Psoas muscle (tissue), 8 donors: ENCODE data around the gene CLIC3. TPM values are rescaled to one million over a fixed set of nuclear protein-coding genes. Genes with fewer than 3 reads are reported as not detected.
A peak's percentile ranks its signal among the peaks of the same experiment; 100 is the strongest.

Experiments
- ATAC-seq, 4 donors: fragments of 200-7000 bp; cut with Tn5 transposase; one replicate each; pipeline ENCODE4 v1.9.1; 2020; ENCODE audit warnings: moderate library complexity in 3 of 4, mild to moderate bottlenecking in 2 of 4
- DNase-seq, 2 donors: peaks; one replicate each; pipeline ENCODE4 v3.0.0-alpha.2; 2020
- H3K27ac ChIP-seq: fragments of 200-600 bp; one replicate; pipeline ENCODE4 v1.8.0; 2022
- H3K27me3 ChIP-seq, 3 donors: fragments of 200-600 bp in 1 of 3; one replicate each; pipeline versions ENCODE4 v1.6.1 to v1.8.0; 2013 to 2022; ENCODE audit warnings: low read length in 2 of 3, mild to moderate bottlenecking in 2 of 3, moderate library complexity in 1 of 3; ENCODE audit not compliant: insufficient read depth in 3 of 3
- H3K36me3 ChIP-seq, 2 donors: fragments of 200-600 bp in 1 of 2; one replicate each; pipeline versions ENCODE4 v1.6.1 to v1.8.0; 2013 to 2022; ENCODE audit warnings: low read depth in 1 of 2, mild to moderate bottlenecking in 1 of 2, moderate library complexity in 1 of 2; ENCODE audit not compliant: insufficient read depth in 1 of 2
- H3K4me1 ChIP-seq: fragments of 200-600 bp; one replicate; pipeline ENCODE4 v1.8.0; 2022
- H3K4me3 ChIP-seq: fragments of 200-600 bp; one replicate; pipeline ENCODE4 v1.8.0; 2022; ENCODE audit warnings: mild to moderate bottlenecking
- H3K9me3 ChIP-seq: fragments of 200-600 bp; one replicate; pipeline ENCODE4 v1.8.0; 2022
- WGBS, 3 donors: extraction: QIAGEN DNeasy Blood & Tissue Kit; methylation state at CpG; one replicate each; pipeline versions ENCODE4 v1.1.6 to v1.1.7; 2013; 5-methylcytosine and 5-hydroxymethylcytosine counted together
- intact Hi-C, 2 donors: fragments of 100-400 bp; cut with DNase I; formaldehyde crosslinking; loops; one replicate each; pipeline versions ENCODE4 v1.11.0 to v1.14.2; 2022
- polyA plus RNA-seq, 3 donors: library from polyadenylated mRNA; stranded (reverse); fragments of 200-250 nt; gene quantifications; one replicate each; pipeline ENCODE4 v1.2.3, GENCODE V29; 2013
- total RNA-seq, 4 donors: library from RNA; stranded (reverse); fragmentation: NEBNext Ultra II Directional in 2 of 4; extraction: Animal tissue kit (Norgen Biotek cat#: 25700) in 2 of 4; gene quantifications; one replicate each; pipeline versions ENCODE4 v1.2.1 to v1.2.4, GENCODE V29; 2021 to 2023
- TF ChIP-seq, protein P1 (sequence below): fragments of 200-600 bp; IDR thresholded peaks from one replicate; pipeline ENCODE4 v1.8.0; 2022; ENCODE audit warnings: antibody characterized with exemption
- donor health status: healthy with polysubstance abuse.
- donor health status: DM: no; HTN: no; CAD: no; lungs with moderate emphysema.
- donor health status: Bipolar disorder and iron deficiency.
- donor health status: healthy.
- donor health status: DM: yes; HTN: yes; CAD: no.
- donor health status: DM: no; HTN: no; CAD: no.
- donor health status: DM: no; HTN: no; CAD: no.
- donor health status: DM: yes; HTN: yes; CAD: no.

CLIC3 gene
- total and polyA plus RNA-seq, 7 donors, result 0.38 to 0.94 (median 0.67) TPM; not detected in 1

DNA sequence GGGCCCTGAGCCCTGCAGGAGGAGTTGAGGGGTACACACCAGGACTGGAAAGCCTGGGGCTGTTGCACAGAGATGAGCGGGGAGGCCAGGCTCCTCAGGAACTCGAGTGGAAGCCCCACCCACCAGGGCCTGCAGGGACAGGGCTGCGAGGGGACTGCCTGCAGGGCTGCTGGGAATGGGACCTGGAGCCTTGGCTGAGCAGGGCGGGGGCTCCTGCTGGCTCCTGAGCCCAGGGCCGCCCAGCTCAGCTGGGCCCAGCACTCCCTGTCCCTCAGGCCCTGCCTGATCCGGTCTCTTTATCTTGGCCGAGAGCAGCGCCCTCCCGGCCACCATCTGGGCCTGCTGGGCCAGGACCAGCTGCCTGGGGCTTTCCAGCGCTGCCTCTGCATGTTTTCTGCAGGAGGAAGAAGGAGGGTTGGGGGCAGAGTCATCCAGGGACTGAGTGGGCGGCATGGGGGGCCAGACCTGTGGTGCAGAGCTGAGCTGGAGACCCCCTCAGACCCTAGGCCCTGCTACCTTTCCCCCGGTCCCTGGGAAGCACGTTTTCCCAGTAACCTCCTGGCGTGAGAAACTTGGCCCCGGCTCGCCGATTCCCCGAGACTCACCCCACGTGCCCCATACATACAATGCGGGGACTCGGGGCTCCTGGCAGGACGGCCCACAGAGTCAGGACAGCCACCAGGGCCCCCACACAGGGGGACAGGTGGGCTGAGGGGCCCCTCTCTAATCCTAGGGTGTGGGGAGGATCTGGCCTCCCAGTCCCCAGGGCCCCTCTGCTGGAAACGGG is 34.9 kb downstream of the CLIC3 start:
- DNase-seq (no peak), ATAC-seq (peak in 3 of 4 donors; percentile 40 to 56 (median 46))
- intact Hi-C loops, result no loop called here
- Histone ChIP-seq H3K4me3 (no peak overlapping the region), H3K27me3 (peaks cover 0 to 5% (median 4%) of the 10 kb centered on the region in 3 donors), H3K4me1 (no peaks in the 10 kb centered on the region), H3K36me3 (no peaks in the 10 kb centered on the region), H3K27ac (no peak overlapping the region), H3K9me3 (no peaks in the 10 kb centered on the region)
- WGBS, 3 donors, result 42 to 60% (median 52%) methylated on average over 20 to 23 of the region's 23 CpGs
- TF ChIP-seq, protein P1, sequence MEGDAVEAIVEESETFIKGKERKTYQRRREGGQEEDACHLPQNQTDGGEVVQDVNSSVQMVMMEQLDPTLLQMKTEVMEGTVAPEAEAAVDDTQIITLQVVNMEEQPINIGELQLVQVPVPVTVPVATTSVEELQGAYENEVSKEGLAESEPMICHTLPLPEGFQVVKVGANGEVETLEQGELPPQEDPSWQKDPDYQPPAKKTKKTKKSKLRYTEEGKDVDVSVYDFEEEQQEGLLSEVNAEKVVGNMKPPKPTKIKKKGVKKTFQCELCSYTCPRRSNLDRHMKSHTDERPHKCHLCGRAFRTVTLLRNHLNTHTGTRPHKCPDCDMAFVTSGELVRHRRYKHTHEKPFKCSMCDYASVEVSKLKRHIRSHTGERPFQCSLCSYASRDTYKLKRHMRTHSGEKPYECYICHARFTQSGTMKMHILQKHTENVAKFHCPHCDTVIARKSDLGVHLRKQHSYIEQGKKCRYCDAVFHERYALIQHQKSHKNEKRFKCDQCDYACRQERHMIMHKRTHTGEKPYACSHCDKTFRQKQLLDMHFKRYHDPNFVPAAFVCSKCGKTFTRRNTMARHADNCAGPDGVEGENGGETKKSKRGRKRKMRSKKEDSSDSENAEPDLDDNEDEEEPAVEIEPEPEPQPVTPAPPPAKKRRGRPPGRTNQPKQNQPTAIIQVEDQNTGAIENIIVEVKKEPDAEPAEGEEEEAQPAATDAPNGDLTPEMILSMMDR, result no peak

DNA sequence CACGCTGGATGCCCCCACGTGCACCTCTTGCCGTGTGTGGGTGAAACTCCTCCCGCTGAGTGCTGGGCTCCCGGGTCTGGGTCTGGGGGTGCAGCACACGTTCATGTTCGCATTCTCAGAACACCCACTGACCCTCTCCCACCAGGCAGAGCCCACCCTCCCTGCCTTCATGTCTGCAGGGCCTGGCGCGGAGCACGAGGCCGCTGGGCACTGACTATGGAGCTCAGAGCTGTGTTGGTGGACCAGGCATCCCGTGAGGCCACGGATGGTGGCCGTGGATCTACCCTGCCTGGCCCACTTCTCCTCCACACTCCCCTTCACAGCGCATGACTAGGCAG is 35.5 kb downstream of the CLIC3 start:
- ATAC-seq, result peak in 1 of 4 donors; percentile 9

DNA sequence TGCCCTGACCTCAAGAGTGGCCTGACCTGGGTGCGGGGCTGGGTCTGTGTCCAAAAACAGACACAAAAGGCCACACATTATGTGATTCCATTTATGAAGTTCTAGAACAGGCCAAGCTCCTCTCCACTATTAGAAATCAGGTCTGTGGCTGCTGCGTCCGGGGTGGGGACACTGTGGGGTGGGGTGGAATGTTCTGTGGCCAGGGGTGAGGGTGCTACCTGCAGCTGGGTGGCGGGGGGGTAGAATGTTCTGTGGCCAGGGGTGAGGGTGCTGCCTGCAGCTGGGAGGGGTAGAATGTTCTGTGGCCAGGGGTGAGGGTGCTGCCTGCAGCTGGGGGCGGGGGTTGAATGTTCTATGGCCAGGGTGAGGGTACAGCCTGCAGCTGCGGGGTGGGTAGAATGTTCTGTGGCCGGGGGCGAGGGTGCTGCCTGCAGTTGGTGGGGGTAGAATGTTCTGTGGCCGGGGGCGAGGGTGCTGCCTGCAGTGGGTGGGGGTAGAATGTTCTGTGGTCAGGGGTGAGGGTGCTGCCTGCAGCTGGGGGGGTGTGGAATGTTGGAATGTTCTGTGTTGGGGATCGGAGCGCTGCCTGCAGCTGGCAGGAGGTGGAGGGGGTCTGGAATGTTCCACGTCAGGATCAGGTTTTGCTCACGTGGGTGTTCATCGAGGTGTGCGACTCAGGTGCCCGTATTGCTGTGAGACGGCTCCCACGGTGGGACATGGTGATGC is 36.0 kb downstream of the CLIC3 start:
- H3K27me3 ChIP-seq, result peaks cover 0 to 5% (median 0%) of the 10 kb centered on the region in 3 donors
- H3K4me1 ChIP-seq, result no peaks in the 10 kb centered on the region
- TF ChIP-seq, protein P1, result no peak
- WGBS, 3 donors, result 76 to 84% (median 80%) methylated on average over 19 of the region's 19 CpGs
- no peaks in the 10 kb centered on the region for H3K36me3 ChIP-seq
- ATAC-seq (no peak), DNase-seq (no peak)
- no peak overlapping the region for H3K4me3 ChIP-seq
- H3K9me3 ChIP-seq, result no peaks in the 10 kb centered on the region
- intact Hi-C loops, result no loop called here
- no peak overlapping the region for H3K27ac ChIP-seq

More for the DNA sequence above, 35.5 kb downstream of the CLIC3 start:
- Histone ChIP-seq H3K27ac (no peak overlapping the region), H3K4me1 (no peaks in the 10 kb centered on the region), H3K27me3 (peaks cover 0 to 5% (median 2%) of the 10 kb centered on the region in 3 donors), H3K9me3 (no peaks in the 10 kb centered on the region), H3K4me3 (no peak overlapping the region), H3K36me3 (no peaks in the 10 kb centered on the region)
- TF ChIP-seq, protein P1, result no peak
- DNase-seq, result no peak
- WGBS, 3 donors, result 72 to 85% (median 73%) methylated on average over 13 to 15 of the region's 15 CpGs
- intact Hi-C loops, result no loop called here

DNA sequence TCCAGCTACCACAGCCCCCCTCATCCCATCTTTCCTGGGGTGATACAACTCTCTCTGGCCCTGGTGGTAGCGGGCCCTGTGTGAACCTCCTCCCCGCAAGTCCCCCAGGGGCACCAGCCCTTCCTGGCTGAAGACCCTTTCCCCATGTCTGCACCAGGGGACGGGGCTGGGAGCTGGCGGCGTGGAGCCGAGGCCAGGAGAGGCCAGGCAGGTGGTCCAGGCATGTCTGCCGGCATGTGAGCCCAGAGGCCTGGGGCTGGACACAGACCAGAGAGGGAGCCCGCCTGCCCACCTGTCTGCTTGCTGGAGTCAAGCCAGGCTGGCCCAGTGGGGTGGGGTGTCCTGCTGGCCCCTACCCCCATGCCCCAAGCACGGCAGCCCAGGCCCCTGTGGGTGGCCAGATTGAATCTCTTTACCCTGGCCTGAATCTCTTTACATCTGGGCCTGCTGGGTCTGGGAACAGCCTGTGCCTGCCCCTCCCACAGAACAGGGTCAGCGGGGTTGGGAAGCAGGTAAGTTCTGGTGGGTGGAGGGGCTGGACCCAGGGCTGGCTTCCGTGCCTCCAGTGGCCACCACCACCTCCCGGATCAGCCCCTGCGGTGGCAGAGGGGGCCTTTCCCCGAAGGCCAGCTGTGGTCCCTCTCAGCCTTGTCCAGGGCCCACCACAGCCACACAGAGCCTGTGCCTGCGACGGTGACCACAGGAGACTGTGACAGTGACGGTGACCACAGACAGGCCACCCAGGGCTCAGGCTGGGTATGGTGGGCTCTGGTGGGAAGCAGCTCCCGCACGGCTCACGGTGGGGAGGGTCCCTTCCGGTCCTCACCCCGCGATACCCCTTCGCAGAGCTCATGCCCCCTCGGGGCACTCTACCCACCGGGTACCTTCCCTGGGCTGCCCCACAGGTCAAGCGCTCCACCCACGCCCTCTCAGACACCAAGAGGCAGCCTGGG is 37.2 kb downstream of the CLIC3 start:
- Histone ChIP-seq H3K9me3 (no peaks in the 10 kb centered on the region), H3K27me3 (peaks cover 0 to 5% (median 0%) of the 10 kb centered on the region in 3 donors), H3K4me1 (no peaks in the 10 kb centered on the region), H3K4me3 (no peak overlapping the region), H3K27ac (no peak overlapping the region), H3K36me3 (no peaks in the 10 kb centered on the region)
- intact Hi-C loops, result no loop called here
- WGBS, 3 donors, result 84 to 89% (median 84%) methylated on average over 28 of the region's 28 CpGs
- DNase-seq (no peak), ATAC-seq (no peak)
- TF ChIP-seq, protein P1, result no peak
